OCI-LY1 (cell line): ENCODE data around the gene NARF.

ENCODE experiments used
- H2AFZ ChIP-seq: fragments of 200-600 bp; sonication (generic), shearing (Covaris generic); 2 replicates; pipeline ENCODE4 v1.6.0; 2014; ENCODE audit warnings: antibody characterized with exemption, mild to moderate bottlenecking, low read length
- H3F3A ChIP-seq: fragments of 200-600 bp; sonication (generic), shearing (Covaris generic); 2 replicates; pipeline ENCODE4 v1.6.0; 2014; ENCODE audit warnings: mild to moderate bottlenecking, antibody characterized with exemption, low read length, moderate library complexity; ENCODE audit not compliant: insufficient read depth
- H3K27ac ChIP-seq: fragments of 200-600 bp; sonication (generic); 2 replicates; pipeline ENCODE4 v1.5.1; 2014; ENCODE audit warnings: low read length, mixed run types, mild to moderate bottlenecking, low read depth; ENCODE audit not compliant: poor library complexity, severe bottlenecking
- H3K27me3 ChIP-seq: fragments of 200-600 bp; sonication (generic); 2 replicates; pipeline ENCODE4 v1.6.0; 2014; ENCODE audit warnings: antibody characterized with exemption, mild to moderate bottlenecking, low read length, moderate library complexity; ENCODE audit not compliant: insufficient read depth
- H3K36me3 ChIP-seq: fragments of 200-600 bp; sonication (generic); 2 replicates; pipeline ENCODE4 v1.6.1; 2014; ENCODE audit warnings: mild to moderate bottlenecking, antibody characterized with exemption, low read length, moderate library complexity, mixed read lengths; ENCODE audit not compliant: insufficient read depth
- H3K4me1 ChIP-seq: fragments of 200-600 bp; sonication (generic); 2 replicates; pipeline ENCODE4 v1.5.1; 2014; ENCODE audit warnings: mild to moderate bottlenecking, low read length, moderate library complexity; ENCODE audit not compliant: insufficient read depth, severe bottlenecking
- H3K4me2 ChIP-seq: fragments of 200-600 bp; sonication (generic), shearing (Covaris generic); 2 replicates; pipeline ENCODE4 v1.6.1; 2014; ENCODE audit warnings: low read length
- H3K4me3 ChIP-seq: fragments of 200-600 bp; sonication (generic); 2 replicates; pipeline ENCODE4 v1.5.1; 2014; ENCODE audit warnings: low read length, low read depth, mild to moderate bottlenecking, mixed read lengths; ENCODE audit not compliant: poor library complexity, severe bottlenecking
- H3K79me2 ChIP-seq: fragments of 200-600 bp; shearing (Covaris generic); 2 replicates; pipeline ENCODE4 v1.6.1; 2016; ENCODE audit warnings: mixed run types, low read length, mixed read lengths; ENCODE audit not compliant: insufficient read depth
- H3K9ac ChIP-seq: fragments of 200-600 bp; sonication (generic), shearing (Covaris generic); 2 replicates; pipeline ENCODE4 v1.6.1; 2014; ENCODE audit warnings: mild to moderate bottlenecking, low read length, mixed read lengths
- H3K9me2 ChIP-seq: fragments of 200-600 bp; sonication (generic), shearing (Covaris generic); 2 replicates; pipeline ENCODE4 v1.6.1; 2014; ENCODE audit warnings: low read depth, mild to moderate bottlenecking, low read length, mixed read lengths
- H3K9me3 ChIP-seq: fragments of 200-600 bp; shearing (Covaris generic); 2 replicates; pipeline ENCODE4 v1.6.1; 2014; ENCODE audit warnings: low read length, mixed read lengths
- H4K20me1 ChIP-seq: fragments of 200-600 bp; sonication (generic), shearing (Covaris generic); 2 replicates; pipeline ENCODE4 v1.6.0; 2016; ENCODE audit warnings: mild to moderate bottlenecking, low read length; ENCODE audit not compliant: insufficient read depth
- EZH2 ChIP-seq: fragments of 200-600 bp; sonication (generic), shearing (Covaris generic); IDR thresholded peaks from 2 replicates; pipeline ENCODE4 v1.8.0; 2017; ENCODE audit warnings: borderline replicate concordance, mixed run types, mild to moderate bottlenecking, antibody characterized with exemption, low read length, moderate library complexity, mixed read lengths
- TF ChIP-seq, protein P1 (sequence below): fragments of 200-600 bp; sonication (generic), shearing (Covaris generic); IDR thresholded peaks from 2 replicates; pipeline ENCODE4 v1.5.1; 2017; ENCODE audit warnings: mild to moderate bottlenecking, antibody characterized with exemption, low read length, moderate library complexity, mixed read lengths

NARF gene

DNA sequence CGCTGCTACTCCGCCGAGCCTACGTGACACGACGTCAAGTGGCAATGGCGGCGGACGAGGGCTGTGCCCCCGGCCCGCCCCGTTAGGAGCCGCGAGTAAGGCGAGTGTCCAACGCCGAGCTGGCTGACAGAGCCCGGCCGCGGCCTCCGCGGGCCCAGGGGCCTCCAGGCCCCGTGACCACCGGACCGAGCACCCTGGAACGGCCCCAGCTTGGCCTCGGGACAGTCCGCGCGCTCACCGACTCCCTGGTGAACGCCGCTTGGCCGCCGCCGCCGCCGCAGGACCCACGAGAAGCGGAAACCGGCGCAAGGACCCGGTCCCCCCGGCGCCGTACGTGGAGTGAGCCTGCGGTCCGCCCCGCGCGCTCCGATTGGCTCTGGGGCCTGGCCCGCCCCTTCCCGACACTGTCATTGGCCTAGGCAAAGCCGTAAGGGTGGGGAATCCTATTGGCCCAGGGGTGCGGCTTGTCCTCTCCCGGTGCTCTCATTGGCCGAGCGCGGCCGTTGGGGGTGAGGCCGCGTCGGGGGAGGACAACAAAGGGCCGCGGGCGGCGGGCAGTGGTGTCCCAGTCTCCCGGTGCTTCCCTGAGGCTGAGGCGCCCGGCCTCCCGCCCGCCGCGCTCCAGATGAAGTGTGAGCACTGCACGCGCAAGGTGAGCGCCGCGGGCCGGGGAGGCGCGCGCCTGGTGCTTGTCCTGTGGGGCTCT, at the start of gene NARF:
NARF (plus strand) TSS at position 563 of the 706 bp plus-strand sequence; CDS start at position 626, 63 bp downstream.
- Histone ChIP-seq H3K79me2 (no peaks in the 10 kb centered on the region), H3K9me2 (no peaks in the 10 kb centered on the region), H3K36me3 (peaks cover 35% of the 10 kb centered on the region), H3K4me2 (peak within 1 kb of the TSS; percentile 74), H4K20me1 (no peaks in the 10 kb centered on the region), H3K4me3 (peak within 1 kb of the TSS; percentile 83), H2AFZ (no peak within 1 kb of the TSS), H3K27me3 (no peaks in the 10 kb centered on the region), H3K9ac (peak within 1 kb of the TSS; percentile 86), H3F3A (no peaks in the 10 kb centered on the region), H3K9me3 (no peaks in the 10 kb centered on the region), H3K4me1 (peaks cover 19% of the 10 kb centered on the region), H3K27ac (peak within 1 kb of the TSS; percentile 84)
- TF ChIP-seq EZH2 = no peak
- TF ChIP-seq, protein P1, sequence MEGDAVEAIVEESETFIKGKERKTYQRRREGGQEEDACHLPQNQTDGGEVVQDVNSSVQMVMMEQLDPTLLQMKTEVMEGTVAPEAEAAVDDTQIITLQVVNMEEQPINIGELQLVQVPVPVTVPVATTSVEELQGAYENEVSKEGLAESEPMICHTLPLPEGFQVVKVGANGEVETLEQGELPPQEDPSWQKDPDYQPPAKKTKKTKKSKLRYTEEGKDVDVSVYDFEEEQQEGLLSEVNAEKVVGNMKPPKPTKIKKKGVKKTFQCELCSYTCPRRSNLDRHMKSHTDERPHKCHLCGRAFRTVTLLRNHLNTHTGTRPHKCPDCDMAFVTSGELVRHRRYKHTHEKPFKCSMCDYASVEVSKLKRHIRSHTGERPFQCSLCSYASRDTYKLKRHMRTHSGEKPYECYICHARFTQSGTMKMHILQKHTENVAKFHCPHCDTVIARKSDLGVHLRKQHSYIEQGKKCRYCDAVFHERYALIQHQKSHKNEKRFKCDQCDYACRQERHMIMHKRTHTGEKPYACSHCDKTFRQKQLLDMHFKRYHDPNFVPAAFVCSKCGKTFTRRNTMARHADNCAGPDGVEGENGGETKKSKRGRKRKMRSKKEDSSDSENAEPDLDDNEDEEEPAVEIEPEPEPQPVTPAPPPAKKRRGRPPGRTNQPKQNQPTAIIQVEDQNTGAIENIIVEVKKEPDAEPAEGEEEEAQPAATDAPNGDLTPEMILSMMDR = no peak

DNA sequence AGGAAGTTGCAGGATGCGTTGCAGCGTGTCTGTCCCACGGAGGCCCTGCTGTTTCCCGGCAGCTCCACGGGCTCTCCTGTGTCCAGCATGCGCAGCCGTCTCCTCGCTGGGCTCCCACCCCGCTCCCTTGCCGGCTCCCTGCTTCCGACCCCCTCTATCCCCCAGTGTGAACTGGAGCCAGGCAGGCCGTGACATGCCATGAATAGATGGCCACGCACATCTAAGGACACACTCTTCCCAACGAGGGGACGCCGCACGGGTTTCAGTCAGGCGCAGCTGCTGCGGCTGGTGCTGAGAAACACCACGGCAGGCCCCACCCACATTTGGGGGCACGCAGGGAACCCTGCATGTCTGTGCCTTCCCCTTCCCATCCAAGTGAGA, 49.6 kb upstream of the NARF start:
- TF ChIP-seq, protein P1 = no peak
- TF ChIP-seq EZH2 = no peak
- no peaks in the 10 kb centered on the region for H3K9me2 ChIP-seq
- no peak overlapping the region for H3K27ac ChIP-seq
- H3F3A ChIP-seq = no peaks in the 10 kb centered on the region
- no peaks in the 10 kb centered on the region for H4K20me1 ChIP-seq
- H3K9ac ChIP-seq = no peak overlapping the region
- no peaks in the 10 kb centered on the region for H3K27me3 ChIP-seq
- no peak overlapping the region for H3K4me3 ChIP-seq
- H3K36me3 ChIP-seq = peaks cover 10% of the 10 kb centered on the region
- H3K4me2 ChIP-seq = no peak overlapping the region
- H3K79me2 ChIP-seq = no peaks in the 10 kb centered on the region
- no peaks in the 10 kb centered on the region for H3K9me3 ChIP-seq
- H3K4me1 ChIP-seq = no peaks in the 10 kb centered on the region
- H2AFZ ChIP-seq = no peak overlapping the region

DNA sequence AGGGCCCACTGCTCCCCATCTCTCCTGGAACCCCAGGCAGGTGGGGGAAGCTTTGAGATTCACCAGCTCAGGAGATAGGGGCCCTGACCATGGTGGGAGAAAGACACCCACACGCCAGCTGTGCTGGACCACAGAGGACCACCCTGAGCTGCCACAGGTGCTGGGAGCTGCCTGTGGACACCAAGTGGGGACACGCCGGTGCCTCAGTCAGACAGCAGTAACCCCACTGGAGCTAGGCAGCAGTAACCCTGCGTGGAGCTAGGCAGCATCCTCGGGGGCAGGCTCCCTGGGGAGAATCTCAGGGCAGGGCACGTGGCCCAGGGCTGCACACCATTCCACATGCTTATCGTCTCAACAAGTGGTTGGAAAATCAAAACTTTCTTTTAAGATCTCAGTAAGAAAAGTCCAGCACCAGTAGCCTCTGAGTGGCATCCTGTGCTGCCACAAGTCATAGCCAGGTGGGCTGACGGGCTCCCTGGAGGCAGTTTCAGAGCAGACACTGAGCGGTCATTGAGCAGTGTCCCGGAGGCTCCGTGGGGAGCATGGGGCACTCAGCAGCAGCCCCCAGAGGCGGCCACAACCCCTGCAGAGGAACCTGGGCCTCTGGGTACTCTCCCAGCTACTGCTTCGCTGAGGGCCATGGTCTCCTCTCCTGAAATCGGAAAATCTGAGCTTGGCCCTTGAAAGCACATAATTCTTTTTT, 48.4 kb upstream of the NARF start:
- no peak overlapping the region for H3K4me3 ChIP-seq
- H3K27ac ChIP-seq = no peak overlapping the region
- H2AFZ ChIP-seq = no peak overlapping the region
- no peak overlapping the region for H3K9ac ChIP-seq
- H4K20me1 ChIP-seq = no peaks in the 10 kb centered on the region
- no peaks in the 10 kb centered on the region for H3K79me2 ChIP-seq
- no peak overlapping the region for H3K4me2 ChIP-seq
- H3K9me2 ChIP-seq = no peaks in the 10 kb centered on the region
- H3K9me3 ChIP-seq = no peaks in the 10 kb centered on the region
- H3F3A ChIP-seq = no peaks in the 10 kb centered on the region
- peaks cover 10% of the 10 kb centered on the region for H3K36me3 ChIP-seq
- no peak for TF ChIP-seq EZH2
- TF ChIP-seq, protein P1 = no peak
- H3K4me1 ChIP-seq = no peaks in the 10 kb centered on the region
- no peaks in the 10 kb centered on the region for H3K27me3 ChIP-seq
